ENCODE data around the gene PLXNA4. TPM values are rescaled to one million over a fixed set of nuclear protein-coding genes. Genes with fewer than 3 reads are reported as not detected.

PLXNA4 gene
- total RNA-seq, 1 experiment from 2014 or later, result not detected

- intact Hi-C loops (cut with micrococcal nuclease), result no loop called here
- CTCF ChIA-PET, result interaction anchor here (0.7 kb wide), 1 partner anchor 1915 kb away, joined by 3 read pairs; no protein-coding TSS in a partner anchor
- Mint-ChIP-seq H3K27me3 (ENCODE audit: insufficient read depth, unreplicated experiment) (peaks cover 3% of the 10 kb centered on the region), H3K4me3 (ENCODE audit: unreplicated experiment) (no peak overlapping the region), H3K9me3 (ENCODE audit: unreplicated experiment) (peaks cover 7% of the 10 kb centered on the region), H3K27ac (ENCODE audit: low read depth, unreplicated experiment) (no peak overlapping the region), H3K36me3 (ENCODE audit: insufficient read depth, unreplicated experiment) (no peaks in the 10 kb centered on the region), H3K4me1 (ENCODE audit: insufficient read depth, unreplicated experiment) (no peaks in the 10 kb centered on the region)
- no TSS peak for BruUV-seq (replicated peaks)
- POLR2A ChIA-PET, result no interaction called here
- no peak for TF ChIP-seq CTCF (IDR thresholded peaks at IDR 0.05; ENCODE audit: unreplicated experiment)
- no peak for DNase-seq (ENCODE audit: unreplicated experiment)
Measured at GRCh38 chr7:132504852-132505251, 71.4 kb downstream of the PLXNA4 start.

GRCh38 chr7:132504071-132504470 lies 72.2 kb downstream of the PLXNA4 start:
- no peak for DNase-seq (ENCODE audit: unreplicated experiment)
- Mint-ChIP-seq H3K9me3 (ENCODE audit: unreplicated experiment) (peaks cover 7% of the 10 kb centered on the region), H3K27me3 (ENCODE audit: insufficient read depth, unreplicated experiment) (no peaks in the 10 kb centered on the region), H3K27ac (ENCODE audit: low read depth, unreplicated experiment) (no peak overlapping the region), H3K4me1 (ENCODE audit: insufficient read depth, unreplicated experiment) (no peaks in the 10 kb centered on the region), H3K36me3 (ENCODE audit: insufficient read depth, unreplicated experiment) (no peaks in the 10 kb centered on the region), H3K4me3 (ENCODE audit: unreplicated experiment) (no peak overlapping the region)
- no TSS peak for BruUV-seq (replicated peaks)
- no peak for TF ChIP-seq CTCF (IDR thresholded peaks at IDR 0.05; ENCODE audit: unreplicated experiment)
- ChIA-PET CTCF (interaction anchor here (0.7 kb wide), 1 partner anchor 1916 kb away, joined by 3 read pairs; no protein-coding TSS in a partner anchor), POLR2A (no interaction called here)
- intact Hi-C loops (cut with micrococcal nuclease), result no loop called here

GRCh38 chr7:132503415-132503814 lies 72.9 kb downstream of the PLXNA4 start:
- H3K36me3 Mint-ChIP-seq (ENCODE audit: insufficient read depth, unreplicated experiment), result no peaks in the 10 kb centered on the region
- intact Hi-C loops (cut with micrococcal nuclease), result no loop called here
- POLR2A ChIA-PET, result no interaction called here
- H3K27me3 Mint-ChIP-seq (ENCODE audit: insufficient read depth, unreplicated experiment), result no peaks in the 10 kb centered on the region
- H3K9me3 Mint-ChIP-seq (ENCODE audit: unreplicated experiment), result peaks cover 7% of the 10 kb centered on the region
- no peak for DNase-seq (ENCODE audit: unreplicated experiment)
- BruUV-seq (replicated peaks), result no TSS peak
- CTCF ChIA-PET, result no interaction called here
- no peak overlapping the region for H3K4me3 Mint-ChIP-seq (ENCODE audit: unreplicated experiment)
- no peaks in the 10 kb centered on the region for H3K4me1 Mint-ChIP-seq (ENCODE audit: insufficient read depth, unreplicated experiment)
- H3K27ac Mint-ChIP-seq (ENCODE audit: low read depth, unreplicated experiment), result no peak overlapping the region
- no peak for TF ChIP-seq CTCF (IDR thresholded peaks at IDR 0.05; ENCODE audit: unreplicated experiment)

GRCh38 chr7:132501956-132502355 lies 74.3 kb downstream of the PLXNA4 start:
- DNase-seq (ENCODE audit: unreplicated experiment), result no peak
- ChIA-PET POLR2A (no interaction called here), CTCF (no interaction called here)
- Mint-ChIP-seq H3K9me3 (ENCODE audit: unreplicated experiment) (peaks cover 6% of the 10 kb centered on the region), H3K4me1 (ENCODE audit: insufficient read depth, unreplicated experiment) (no peaks in the 10 kb centered on the region), H3K36me3 (ENCODE audit: insufficient read depth, unreplicated experiment) (no peaks in the 10 kb centered on the region), H3K27me3 (ENCODE audit: insufficient read depth, unreplicated experiment) (peaks cover 13% of the 10 kb centered on the region), H3K27ac (ENCODE audit: low read depth, unreplicated experiment) (no peak overlapping the region), H3K4me3 (ENCODE audit: unreplicated experiment) (no peak overlapping the region)
- BruUV-seq (replicated peaks), result no TSS peak
- TF ChIP-seq CTCF (IDR thresholded peaks at IDR 0.05; ENCODE audit: unreplicated experiment), result no peak
- intact Hi-C loops (cut with micrococcal nuclease), result no loop called here
